Lower leg skin (tissue), 4 donors: ENCODE measurements around the gene FIGN. TPM values are rescaled to one million over a fixed set of nuclear protein-coding genes. Genes with fewer than 3 reads are reported as not detected.

ENCODE experiments used
- DNase-seq, 2 donors: peaks; one replicate each; pipeline ENCODE4 v3.0.0-alpha.2; 2019; ENCODE audit warnings: low spot score in 2 of 2
- H3K4me3 ChIP-seq: fragments of 200-600 bp; sonication (generic); 2 replicates; pipeline ENCODE4 v1.5.1; 2017; ENCODE audit warnings: mild to moderate bottlenecking, low read depth; ENCODE audit not compliant: poor library complexity, severe bottlenecking
- POLR2A ChIP-seq, 2 donors: fragments of 450-650 bp; IDR thresholded peaks; one replicate each; pipeline ENCODE4 v1.6.1; 2016 to 2017; ENCODE audit warnings: antibody characterized with exemption in 2 of 2, mild to moderate bottlenecking in 1 of 2, moderate library complexity in 1 of 2
- WGBS, 2 donors: methylation state at CpG; one replicate each; pipeline ENCODE4 v1.1.5; 2018; 5-methylcytosine and 5-hydroxymethylcytosine counted together
- intact Hi-C: fragments of 100-400 bp; cut with DNase I; formaldehyde crosslinking; loops from one replicate; pipeline ENCODE4 v1.15.0; 2023; ENCODE audit warnings: low total_unique reads
- total RNA-seq, 4 donors: library from RNA; depleted of rRNA; stranded (reverse); fragments of >200 nt; gene quantifications; one replicate each; pipeline ENCODE4 v1.1.0, GENCODE V29; 2016
- TF ChIP-seq, protein P1 (sequence below), 3 donors: fragments of 450-650 bp; IDR thresholded peaks; one replicate each; pipeline ENCODE4 v1.5.1; 2016; ENCODE audit warnings: antibody characterized with exemption in 3 of 3, mild to moderate bottlenecking in 3 of 3, moderate library complexity in 2 of 3

FIGN gene
- total RNA-seq, 4 donors from 2014 or later = 0.88 to 1.8 (median 1.1) TPM

DNA sequence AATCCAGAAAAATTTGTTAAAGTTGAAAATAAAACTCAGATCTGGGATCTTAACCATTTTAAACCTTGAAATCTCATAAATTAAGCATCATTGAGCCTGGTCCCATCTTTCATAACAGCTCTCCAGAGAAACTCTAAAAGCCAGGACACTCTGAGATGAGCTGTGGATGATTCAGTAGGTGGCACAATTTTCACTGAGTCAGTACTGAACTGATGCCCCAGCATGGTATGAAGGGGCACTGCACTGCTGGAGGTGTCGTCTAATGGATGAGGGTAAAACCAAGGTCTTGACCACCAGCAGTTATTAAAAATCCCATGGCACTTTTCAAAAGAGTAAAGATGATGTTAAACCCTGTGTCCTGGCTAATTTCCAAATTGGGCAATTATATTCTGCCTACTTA lies 170.6 kb downstream of the FIGN start:
- TF ChIP-seq POLR2A (IDR thresholded peaks at IDR 0.05) = no peak
- TF ChIP-seq, protein P1, sequence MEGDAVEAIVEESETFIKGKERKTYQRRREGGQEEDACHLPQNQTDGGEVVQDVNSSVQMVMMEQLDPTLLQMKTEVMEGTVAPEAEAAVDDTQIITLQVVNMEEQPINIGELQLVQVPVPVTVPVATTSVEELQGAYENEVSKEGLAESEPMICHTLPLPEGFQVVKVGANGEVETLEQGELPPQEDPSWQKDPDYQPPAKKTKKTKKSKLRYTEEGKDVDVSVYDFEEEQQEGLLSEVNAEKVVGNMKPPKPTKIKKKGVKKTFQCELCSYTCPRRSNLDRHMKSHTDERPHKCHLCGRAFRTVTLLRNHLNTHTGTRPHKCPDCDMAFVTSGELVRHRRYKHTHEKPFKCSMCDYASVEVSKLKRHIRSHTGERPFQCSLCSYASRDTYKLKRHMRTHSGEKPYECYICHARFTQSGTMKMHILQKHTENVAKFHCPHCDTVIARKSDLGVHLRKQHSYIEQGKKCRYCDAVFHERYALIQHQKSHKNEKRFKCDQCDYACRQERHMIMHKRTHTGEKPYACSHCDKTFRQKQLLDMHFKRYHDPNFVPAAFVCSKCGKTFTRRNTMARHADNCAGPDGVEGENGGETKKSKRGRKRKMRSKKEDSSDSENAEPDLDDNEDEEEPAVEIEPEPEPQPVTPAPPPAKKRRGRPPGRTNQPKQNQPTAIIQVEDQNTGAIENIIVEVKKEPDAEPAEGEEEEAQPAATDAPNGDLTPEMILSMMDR (IDR thresholded peaks at IDR 0.05) = no peak
- DNase-seq = no peak
- intact Hi-C loops = no loop called here
- 96 to 100% methylated on average over 1 of the region's 1 CpG for WGBS, 2 donors
- no peak overlapping the region for H3K4me3 ChIP-seq

DNA sequence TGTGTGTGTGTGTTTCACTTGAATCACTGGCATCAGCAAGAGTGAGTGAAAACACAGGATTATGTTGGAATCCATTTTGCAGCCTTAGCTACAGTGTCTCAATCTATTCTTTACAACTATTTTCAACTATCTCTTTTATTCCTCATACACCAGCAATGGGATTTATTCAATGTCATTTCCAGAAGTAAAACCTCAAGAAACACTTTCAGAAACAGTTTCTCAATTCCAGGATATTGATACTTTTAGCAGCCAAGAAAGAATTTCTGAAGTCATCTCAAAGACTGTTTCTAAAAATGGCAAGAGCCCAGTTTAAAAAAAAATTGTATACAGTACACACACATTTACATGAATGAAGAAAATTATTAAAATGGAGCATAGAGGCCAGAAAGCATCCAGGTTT lies 171.6 kb downstream of the FIGN start:
- intact Hi-C loops = no loop called here
- H3K4me3 ChIP-seq = no peak overlapping the region
- no peak for TF ChIP-seq POLR2A (IDR thresholded peaks at IDR 0.05)
- DNase-seq = no peak

DNA sequence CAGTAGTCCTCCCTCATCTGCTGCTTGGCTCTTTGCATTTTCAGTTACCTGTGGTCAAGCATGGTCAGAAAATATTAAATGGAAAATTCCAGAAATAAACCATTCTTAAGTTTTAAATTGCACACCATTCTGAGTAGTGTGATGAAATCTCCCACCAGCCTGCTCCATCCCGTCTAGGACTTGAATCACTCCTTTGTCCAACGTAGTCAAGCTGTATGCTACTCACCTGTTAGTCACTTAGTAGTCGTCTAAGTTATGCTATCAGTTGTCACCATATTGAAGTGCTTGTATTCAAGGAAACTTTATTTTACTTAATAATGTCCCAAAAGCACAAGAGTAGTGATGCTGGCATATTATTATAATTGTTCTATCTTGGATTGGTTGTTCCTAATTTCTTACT lies 172.5 kb downstream of the FIGN start:
- DNase-seq = no peak
- TF ChIP-seq, protein P1 (IDR thresholded peaks at IDR 0.05) = no peak
- TF ChIP-seq POLR2A (IDR thresholded peaks at IDR 0.05) = no peak
- H3K4me3 ChIP-seq = no peak overlapping the region
- intact Hi-C loops = no loop called here
- 79 to 80% methylated on average over 3 of the region's 3 CpGs for WGBS, 2 donors

DNA sequence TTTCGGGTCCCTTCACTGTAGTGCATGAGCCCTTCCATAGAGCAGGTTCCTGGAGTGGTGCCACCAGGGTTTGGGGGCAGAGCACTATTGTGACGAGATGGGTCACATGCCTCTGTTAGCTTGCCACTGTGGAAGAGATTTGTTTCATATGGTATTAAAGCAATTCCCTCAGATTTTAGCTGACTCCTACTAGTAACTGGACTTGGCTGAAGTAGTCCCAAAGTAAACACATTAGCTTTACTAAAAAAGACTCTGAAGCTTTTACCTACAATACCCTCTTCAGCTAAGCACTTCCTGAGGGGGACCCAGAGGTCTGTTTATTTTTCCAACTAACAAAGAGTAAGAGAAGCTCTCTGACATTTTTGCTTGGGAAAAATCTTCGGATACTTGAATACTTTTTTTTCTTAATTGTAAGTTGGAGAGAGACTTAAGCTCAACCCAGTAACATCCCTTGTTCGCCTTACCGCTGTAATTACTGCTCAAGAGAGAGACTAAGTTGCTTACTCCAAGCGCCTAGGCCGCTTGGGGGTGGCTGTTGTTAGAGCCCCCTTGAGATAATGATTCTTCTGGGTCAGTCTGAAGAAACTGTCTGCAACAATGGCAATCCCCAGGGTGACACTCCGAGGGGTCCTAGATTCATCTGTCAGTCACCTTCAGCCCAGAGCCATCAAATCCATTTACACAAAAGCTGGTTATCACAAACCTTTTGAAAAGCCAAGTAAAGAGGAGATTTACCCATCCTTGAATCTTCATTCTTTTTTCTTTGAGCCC lies 177.4 kb downstream of the FIGN start:
- DNase-seq = no peak
- 79 to 81% methylated on average over 8 of the region's 8 CpGs for WGBS, 2 donors
- no peak overlapping the region for H3K4me3 ChIP-seq
- intact Hi-C loops = no loop called here
- no peak for TF ChIP-seq POLR2A (IDR thresholded peaks at IDR 0.05)
- TF ChIP-seq, protein P1 (IDR thresholded peaks at IDR 0.05) = no peak

DNA sequence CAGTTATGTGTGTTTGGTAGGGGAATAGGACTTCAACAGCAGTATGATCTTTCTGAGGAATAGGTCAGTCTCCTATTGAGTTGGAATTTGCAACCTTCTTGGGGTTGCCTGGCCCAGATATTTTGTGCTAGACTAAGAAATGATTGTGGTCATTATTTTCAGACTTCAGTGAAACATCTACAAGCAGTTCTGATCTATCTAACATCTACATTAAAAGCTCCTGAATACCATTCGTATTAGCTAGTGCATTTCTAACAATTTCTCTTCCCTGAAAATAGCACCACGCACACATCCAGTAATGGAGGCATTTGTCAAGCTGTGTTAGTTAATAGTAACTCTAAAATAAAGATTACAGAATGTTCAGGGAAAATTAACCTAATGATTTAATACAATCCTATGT lies 179.3 kb downstream of the FIGN start:
- DNase-seq = no peak
- intact Hi-C loops = no loop called here
- no peak for TF ChIP-seq POLR2A (IDR thresholded peaks at IDR 0.05)
- TF ChIP-seq, protein P1 (IDR thresholded peaks at IDR 0.05) = no peak
- 86 to 94% methylated on average over 2 of the region's 2 CpGs for WGBS, 2 donors
- no peak overlapping the region for H3K4me3 ChIP-seq

DNA sequence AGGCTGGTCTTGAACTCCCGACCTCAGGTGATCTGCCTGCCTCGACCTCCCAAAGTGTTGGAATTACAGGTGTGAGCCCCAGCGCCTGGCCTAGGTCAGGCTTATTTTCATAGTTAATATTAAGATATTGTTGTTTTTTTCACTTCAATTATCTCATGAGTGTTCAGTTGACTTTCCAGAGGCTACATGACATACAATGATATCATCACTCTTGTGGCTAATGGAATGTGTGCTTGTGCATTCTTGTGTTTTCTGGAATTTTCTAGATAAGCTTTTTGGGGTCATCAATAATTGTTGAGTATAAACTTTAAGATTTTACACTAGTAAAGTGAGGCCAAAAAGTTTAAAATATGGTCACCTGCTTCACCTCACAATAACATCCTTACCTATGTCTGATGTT lies 180.9 kb downstream of the FIGN start:
- WGBS, 2 donors = 85 to 94% methylated on average over 3 of the region's 3 CpGs
- no peak for DNase-seq
- TF ChIP-seq POLR2A (IDR thresholded peaks at IDR 0.05) = no peak
- TF ChIP-seq, protein P1 (IDR thresholded peaks at IDR 0.05) = no peak
- H3K4me3 ChIP-seq = no peak overlapping the region
- intact Hi-C loops = no loop called here
